ENCODE results near the gene GRAP. TPM values are rescaled to one million over a fixed set of nuclear protein-coding genes. Genes with fewer than 3 reads are reported as not detected.

The GRAP gene
- total RNA-seq, 1 experiment from 2014 or later, result not detected

DNA sequence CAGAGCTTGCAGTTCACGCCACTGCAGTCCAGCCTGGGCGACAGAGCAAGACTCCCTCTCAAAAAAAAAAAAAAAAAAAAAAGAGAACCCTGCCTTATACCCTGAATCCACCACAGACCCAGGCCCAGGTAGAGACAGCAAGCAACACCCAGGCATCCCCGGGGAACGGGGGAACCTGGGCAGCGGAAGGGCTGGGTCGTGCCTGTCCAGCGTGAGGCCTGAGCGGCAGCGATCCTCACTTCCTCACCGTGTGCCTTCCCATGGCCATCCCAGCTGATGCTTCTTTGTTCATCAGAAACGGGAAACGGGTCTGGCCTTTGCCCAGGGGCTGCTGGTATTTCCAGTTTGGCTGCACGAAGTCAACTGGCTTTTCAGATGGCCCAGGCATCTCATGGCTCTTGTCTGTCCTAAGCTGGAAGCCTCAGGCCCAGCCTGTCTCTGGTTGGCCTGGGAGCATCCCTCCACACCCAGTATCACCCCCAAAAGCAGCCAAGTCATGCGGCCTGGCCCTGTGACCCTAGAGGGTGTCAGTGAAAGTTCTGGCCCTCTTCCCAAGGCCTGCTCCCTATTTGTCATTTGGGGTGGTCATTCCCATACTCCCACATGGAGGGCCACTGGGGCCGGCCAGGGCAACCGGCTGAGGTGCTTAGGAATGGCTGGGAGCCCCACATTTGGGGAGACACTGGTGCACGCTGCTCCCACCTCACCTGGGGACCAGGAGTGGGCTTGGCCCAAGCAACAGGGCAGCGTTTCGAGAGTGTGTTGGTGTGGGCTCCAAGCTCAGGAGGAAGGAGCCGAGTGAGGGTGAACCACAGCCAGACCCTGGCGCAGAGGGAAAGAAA, 62.3 kb downstream of the GRAP start:
- no peak for DNase-seq (ENCODE audit: low read depth)

DNA sequence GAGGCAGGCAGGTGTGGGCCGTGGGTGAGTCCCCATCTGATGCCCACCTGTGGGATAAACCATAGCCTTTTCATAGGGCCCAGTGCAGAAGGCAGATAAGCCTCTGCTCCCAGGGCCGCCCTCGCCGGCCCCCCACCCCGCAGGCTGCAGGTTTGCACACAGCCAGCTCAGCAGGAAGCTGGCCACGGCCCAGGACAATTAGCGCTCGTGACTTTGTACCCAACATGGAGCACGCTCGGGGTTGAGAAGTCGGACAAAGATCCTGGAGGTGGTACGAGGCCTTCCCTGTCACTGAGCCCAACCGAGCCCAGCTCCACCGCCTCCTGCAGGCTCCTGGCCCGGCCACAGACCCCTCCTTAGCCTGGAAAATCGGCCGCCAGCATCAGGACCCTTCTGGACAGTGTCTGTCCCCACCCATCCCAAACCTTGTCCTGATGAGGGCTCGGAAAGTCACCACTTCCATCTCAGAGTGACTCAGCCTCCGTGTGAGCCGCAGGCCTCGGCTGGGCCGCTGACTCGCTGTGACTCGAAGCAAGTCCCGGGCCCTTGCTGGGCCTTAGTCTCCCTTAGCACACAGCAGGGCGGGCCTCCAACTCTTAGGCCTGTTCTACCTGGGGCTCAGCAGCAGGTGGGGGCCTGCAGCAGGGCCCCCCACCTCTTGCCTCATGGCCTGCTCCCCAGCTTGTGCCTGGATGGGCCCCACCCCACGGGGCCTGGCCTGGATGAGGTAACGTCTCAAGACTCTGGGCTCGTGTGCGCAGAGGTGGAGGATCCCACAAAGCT, 64.9 kb downstream of the GRAP start:
- peak; percentile 68 for DNase-seq (ENCODE audit: low read depth)

GRCh38 chr17:18981335-18981641, 65.5 kb downstream of the GRAP start:
- DNase-seq (ENCODE audit: low read depth), result no peak

GRCh38 chr17:18980682-18981334, 65.9 kb downstream of the GRAP start:
- no peak for DNase-seq (ENCODE audit: low read depth)

- no peak for DNase-seq (ENCODE audit: low read depth)
These were observed 68.1 kb downstream of the GRAP start for GRCh38 chr17:18978655-18979054.

DNA sequence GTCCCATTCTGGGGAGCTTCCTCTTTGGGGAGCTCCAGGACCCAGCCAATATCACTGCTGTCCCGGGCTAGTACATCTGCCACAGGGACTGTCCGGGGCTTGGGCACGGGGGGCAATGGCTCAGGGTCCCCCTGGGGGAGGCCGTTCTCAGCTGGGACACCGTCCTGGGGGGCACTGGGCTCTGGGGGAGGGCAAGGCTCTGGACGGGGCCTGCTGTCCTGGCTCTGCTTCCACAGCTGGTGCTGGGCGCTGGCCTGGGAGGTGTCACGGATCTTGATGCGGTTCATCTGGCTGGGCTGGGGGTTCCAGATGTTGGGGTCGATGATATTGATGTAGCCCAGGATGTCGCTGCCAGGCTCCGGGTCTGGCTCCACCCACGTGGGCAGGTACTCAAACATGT, 68.7 kb downstream of the GRAP start:
- no peak for DNase-seq (ENCODE audit: low read depth)

DNA sequence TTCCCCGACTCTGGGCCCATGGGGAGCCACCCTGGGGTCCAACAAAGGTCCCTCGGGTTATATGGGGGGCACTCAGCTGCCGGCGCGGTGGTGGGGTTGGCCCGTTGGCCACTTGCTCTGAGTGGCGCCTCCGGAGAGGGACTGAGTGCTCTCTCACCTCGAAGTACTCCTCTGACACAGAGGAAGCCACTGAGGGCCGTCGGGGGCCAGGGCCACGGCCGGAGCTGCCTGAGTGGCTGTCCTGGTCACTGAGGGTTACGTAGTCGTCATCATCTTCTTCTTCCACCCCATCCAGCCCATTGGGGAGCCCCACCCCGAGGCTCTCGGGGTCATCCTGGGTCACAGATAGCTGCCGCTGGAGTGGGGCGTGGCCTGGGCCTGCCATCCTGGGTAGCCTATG, 69.1 kb downstream of the GRAP start:
- DNase-seq (ENCODE audit: low read depth), result no peak

DNA sequence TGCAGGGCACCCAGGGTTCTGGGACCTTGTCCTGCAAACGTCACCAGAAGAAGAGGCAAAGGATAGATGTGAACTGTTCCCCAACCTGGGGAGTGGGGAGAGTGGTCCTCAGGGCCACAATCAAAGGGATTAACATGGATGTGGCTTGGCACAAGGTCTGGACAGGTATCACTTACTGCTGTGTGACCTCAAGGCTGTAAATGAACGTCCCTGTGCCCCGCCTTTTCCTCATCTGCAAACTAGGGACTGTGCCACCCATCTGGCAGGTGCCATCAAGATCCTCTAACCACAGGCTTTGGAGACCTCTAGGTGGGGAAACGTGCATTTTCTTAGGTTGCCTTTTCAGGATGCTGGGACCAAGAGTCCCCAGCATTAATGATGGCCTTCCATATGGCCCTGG, 69.7 kb downstream of the GRAP start:
- DNase-seq (ENCODE audit: low read depth), result no peak

DNA sequence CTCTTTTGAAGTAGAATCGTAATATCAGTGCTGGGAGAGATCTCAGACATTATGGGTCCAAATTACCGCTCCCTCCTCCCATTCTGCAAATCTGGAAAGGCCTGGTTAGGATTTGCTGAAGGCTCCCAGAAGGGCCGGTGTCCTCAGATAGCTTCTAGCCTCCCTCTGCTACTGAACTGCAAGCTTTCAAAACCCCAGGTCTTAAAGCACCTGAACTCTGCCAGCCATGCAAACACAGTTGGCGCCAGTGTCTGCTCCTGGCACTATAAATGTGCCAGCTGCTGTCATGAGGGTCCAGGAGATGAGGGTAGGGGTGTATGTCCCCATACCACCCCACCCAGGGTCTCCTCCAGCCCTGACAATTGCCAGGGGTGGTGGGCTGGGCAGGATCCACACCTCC, 70.6 kb downstream of the GRAP start:
- no peak for DNase-seq (ENCODE audit: low read depth)

- no peak for DNase-seq (ENCODE audit: low read depth)
These were observed 71.2 kb downstream of the GRAP start for GRCh38 chr17:18975597-18975996.

DNA sequence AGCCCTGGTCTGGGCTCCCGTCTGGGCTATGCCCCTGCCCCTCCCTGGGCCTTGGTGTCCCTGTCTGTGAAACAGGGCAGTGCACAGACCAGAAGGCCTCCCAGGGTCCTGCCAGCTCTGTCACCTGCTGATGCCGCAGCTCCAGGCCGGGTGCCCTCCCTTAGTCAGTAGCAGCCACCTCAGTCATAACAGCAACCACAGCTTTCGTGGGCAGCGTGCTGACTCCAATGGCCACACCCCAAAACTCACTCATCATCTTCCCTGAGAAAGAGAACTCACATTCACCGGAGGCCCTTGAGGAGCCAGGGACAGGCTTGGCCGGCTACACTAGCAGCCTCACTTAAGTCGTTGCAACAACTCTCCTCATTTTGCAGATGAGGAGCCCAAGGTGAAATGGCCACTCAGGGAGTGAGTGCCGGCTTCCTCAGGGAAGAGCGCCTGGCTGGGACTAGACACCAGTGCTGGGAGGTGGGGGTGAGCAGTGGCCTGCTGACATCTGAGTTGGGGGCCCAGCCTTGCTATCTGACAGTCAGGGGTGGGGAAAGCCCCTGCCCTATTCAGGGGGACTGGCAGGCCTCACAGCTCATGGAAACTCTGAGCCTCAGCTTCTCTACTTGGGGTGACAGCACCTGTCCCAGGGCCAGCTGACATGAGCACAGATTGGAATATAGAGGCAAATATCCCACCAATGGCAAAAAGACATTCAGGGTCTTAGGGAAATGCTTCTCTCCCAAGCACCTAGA, 72.2 kb downstream of the GRAP start:
- DNase-seq (ENCODE audit: low read depth), result peak; percentile 24

DNA sequence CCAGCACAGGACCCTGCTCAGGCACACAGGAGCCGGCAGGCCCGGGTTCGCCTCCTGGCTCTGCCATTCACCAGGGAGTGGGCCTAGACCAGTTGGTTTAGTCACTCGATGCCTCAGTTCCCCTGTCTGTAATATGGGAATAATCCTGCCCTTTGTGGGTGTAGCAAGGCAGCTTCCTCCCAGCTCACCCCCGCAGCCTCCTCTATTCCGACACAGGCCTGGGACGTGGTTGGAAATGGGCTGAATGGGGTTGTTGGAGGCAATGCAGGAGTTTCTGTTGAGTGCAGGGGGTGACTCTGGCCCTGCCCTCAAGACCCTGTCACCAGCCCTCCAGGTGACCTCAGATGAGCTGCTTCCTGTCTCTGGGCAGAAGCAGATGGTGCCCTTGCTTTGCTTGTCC, 75.0 kb downstream of the GRAP start:
- no peak for DNase-seq (ENCODE audit: low read depth)

Other genes with a start within 250 kb of the GRAP start
- 26.6 and 31.7 TPM in 2 replicates for gene PRPSAP2, start 188.8 kb downstream of the GRAP start, total RNA-seq (2014; rRNA removed; shearing (Covaris generic))
- gene SLC5A10, start 94.8 kb downstream of the GRAP start, total RNA-seq (2014; rRNA removed; shearing (Covaris generic)), result not detected in 2 replicates
- 2.9 and 5.0 TPM in 2 replicates for gene FAM83G, start 42.2 kb downstream of the GRAP start, total RNA-seq (2014; rRNA removed; shearing (Covaris generic))
- not detected in 2 replicates for gene GRAPL, start 80.6 kb upstream of the GRAP start, total RNA-seq (2014; rRNA removed; shearing (Covaris generic))
- gene EPN2, start 190.4 kb upstream of the GRAP start, total RNA-seq (2014; rRNA removed; shearing (Covaris generic)), result 9.0 and 15.3 TPM in 2 replicates

Measured in RPMI7951 (cell line).